A673 (cell line): ENCODE results near the gene SYT8. TPM values are rescaled to one million over a fixed set of nuclear protein-coding genes. Genes with fewer than 3 reads are reported as not detected.

Experiments
- BruUV-seq: library from RNA; stranded (reverse); fragments of 400-500 nt; replicated peaks from 2 replicates; lab custom pipeline; 2021; lab: Mats Ljungman, UMichigan
- CTCF ChIA-PET: fragments of 300-600 bp; sonication (Branson Sonifier 250); formaldehyde crosslinking; loops from one replicate; lab custom pipeline; 2022; ENCODE audit warnings: antibody characterized with exemption; lab: Charles Lee
- POLR2A ChIA-PET: fragments of 300-600 bp; sonication (Branson Sonifier 250); formaldehyde crosslinking; loops from one replicate; lab custom pipeline; 2022; ENCODE audit warnings: antibody characterized with exemption; ENCODE audit not compliant: low non-redundant PET; lab: Charles Lee
- DNase-seq: peaks from one replicate; pipeline ENCODE4 v3.0.0-alpha.2; 2015; ENCODE audit warnings: low spot score
- H3K27ac ChIP-seq: fragments of 200-600 bp; sonication (generic); 2 replicates; pipeline ENCODE4 v1.5.1; 2016; ENCODE audit warnings: mixed run types, low read depth, mild to moderate bottlenecking, mixed read lengths, antibody characterized with exemption, low read length; ENCODE audit not compliant: poor library complexity, severe bottlenecking
- H3K27me3 ChIP-seq: fragments of 200-600 bp; sonication (generic); replicated peaks from 2 replicates; pipeline ENCODE4 v1.6.1; 2017; ENCODE audit warnings: mixed run types, low read depth, mild to moderate bottlenecking, mixed read lengths, antibody characterized with exemption, low read length; ENCODE audit not compliant: insufficient read depth, poor library complexity
- H3K36me3 ChIP-seq: fragments of 200-600 bp; sonication (generic); 2 replicates; pipeline ENCODE4 v1.6.1; 2016; ENCODE audit warnings: mixed run types, mild to moderate bottlenecking, mixed read lengths, antibody characterized with exemption, low read length; ENCODE audit not compliant: insufficient read depth, poor library complexity, severe bottlenecking
- H3K4me1 ChIP-seq: fragments of 200-600 bp; sonication (generic); 2 replicates; pipeline ENCODE4 v1.6.1; 2017; ENCODE audit warnings: mixed run types, mild to moderate bottlenecking, mixed read lengths, antibody characterized with exemption, low read length; ENCODE audit not compliant: insufficient read depth, poor library complexity, severe bottlenecking
- H3K4me3 ChIP-seq: fragments of 200-600 bp; sonication (generic); 2 replicates; pipeline ENCODE4 v1.5.1; 2016; ENCODE audit warnings: low read depth, mixed run types, mild to moderate bottlenecking, mixed read lengths, low read length; ENCODE audit not compliant: poor library complexity, severe bottlenecking
- H3K9me3 ChIP-seq: fragments of 200-600 bp; sonication (generic); 2 replicates; pipeline ENCODE4 v1.6.1; 2016; ENCODE audit warnings: mixed run types, low read depth, mild to moderate bottlenecking, mixed read lengths, antibody characterized with exemption, low read length; ENCODE audit not compliant: poor library complexity, severe bottlenecking
- CTCF ChIP-seq: fragments of 300-800, 200-600 bp; sonication (generic); conservative IDR thresholded peaks from 2 replicates; pipeline ENCODE4 v1.5.1; 2017; ENCODE audit warnings: low read depth, mild to moderate bottlenecking, antibody characterized with exemption, low read length, moderate library complexity, mixed read lengths
- EZH2 ChIP-seq: fragments of 200-600 bp; sonication (generic); IDR thresholded peaks from 2 replicates; pipeline ENCODE4 v1.6.1; 2017; ENCODE audit warnings: borderline replicate concordance, low read depth, mild to moderate bottlenecking, mixed read lengths, antibody characterized with exemption, low read length; ENCODE audit not compliant: poor library complexity, severe bottlenecking
- intact Hi-C: fragments of 100-400 bp; cut with micrococcal nuclease; formaldehyde crosslinking; loops from one replicate; pipeline ENCODE4 v1.10.0; 2022; ENCODE audit not compliant: unreplicated experiment
- total RNA-seq: library from RNA; stranded (reverse); gene quantifications from 2 replicates; pipeline ENCODE4 v1.2.3, GENCODE V29; 2021

SYT8 gene
- total RNA-seq, 1 experiment from 2014 or later = not detected

- TF ChIP-seq EZH2 = no peak
- no peak for TF ChIP-seq CTCF
- no TSS peak for BruUV-seq
- Histone ChIP-seq H3K4me3 (no peak overlapping the region), H3K27me3 (peaks cover 8% of the 10 kb centered on the region), H3K27ac (no peak overlapping the region), H3K4me1 (no peaks in the 10 kb centered on the region), H3K9me3 (no peaks in the 10 kb centered on the region), H3K36me3 (no peaks in the 10 kb centered on the region)
- intact Hi-C loops = no loop called here
- ChIA-PET CTCF (no interaction called here), POLR2A (no interaction called here)
- no peak for DNase-seq
Observed at GRCh38 chr11:1807264-1807995, 27.4 kb upstream of the SYT8 start.

GRCh38 chr11:1810761-1811160 is 24.0 kb upstream of the SYT8 start:
- BruUV-seq = no TSS peak
- intact Hi-C loops = no loop called here
- TF ChIP-seq EZH2 = no peak
- no peak for TF ChIP-seq CTCF
- Histone ChIP-seq H3K4me3 (no peak overlapping the region), H3K27ac (no peak overlapping the region), H3K27me3 (peaks cover 8% of the 10 kb centered on the region), H3K9me3 (no peaks in the 10 kb centered on the region), H3K36me3 (no peaks in the 10 kb centered on the region), H3K4me1 (no peaks in the 10 kb centered on the region)
- ChIA-PET CTCF (no interaction called here), POLR2A (no interaction called here)
- DNase-seq = no peak

- Histone ChIP-seq H3K9me3 (no peaks in the 10 kb centered on the region), H3K27me3 (peaks cover 8% of the 10 kb centered on the region), H3K4me1 (no peaks in the 10 kb centered on the region), H3K36me3 (no peaks in the 10 kb centered on the region), H3K27ac (no peak overlapping the region), H3K4me3 (no peak overlapping the region)
- TF ChIP-seq EZH2 = no peak
- TF ChIP-seq CTCF = no peak
- BruUV-seq = no TSS peak
- POLR2A ChIA-PET = no interaction called here
- intact Hi-C loops = no loop called here
- CTCF ChIA-PET = no interaction called here
- no peak for DNase-seq
Observed at GRCh38 chr11:1812274-1812673, 22.5 kb upstream of the SYT8 start.
